Transverse colon (tissue), 3 donors: ENCODE measurements around the gene BATF2.

Experiments used
- CTCF ChIP-seq, 5 experiments: fragments of 200-600 bp in 3 of 5; fragments of 450-650 bp in 2 of 5; sonication (generic) in 3 of 5; IDR thresholded peaks; 1 replicate in 2 of 5; 2 replicates in 3 of 5; pipeline ENCODE4 v1.5.1; 2016 to 2017; ENCODE audit warnings: antibody characterized with exemption in 5 of 5, inconsistent platforms in 3 of 5, mild to moderate bottlenecking in 2 of 5, moderate library complexity in 1 of 5
- POLR2A ChIP-seq: fragments of 450-650 bp; IDR thresholded peaks from one replicate; pipeline ENCODE4 v1.6.1; 2016; ENCODE audit warnings: antibody characterized with exemption, mild to moderate bottlenecking, moderate library complexity

- TF ChIP-seq POLR2A (no peak), CTCF (IDR thresholded peaks at IDR 0.05) (no peak)
Measured at GRCh38 chr11:64963072-64963631, 33.6 kb downstream of the BATF2 start.
